Adrenal gland (tissue), 12 donors: ENCODE data around the gene MANEA. TPM values are rescaled to one million over a fixed set of nuclear protein-coding genes. Genes with fewer than 3 reads are reported as not detected.
"Not testable (repeated sequence)": the region's sequence is repeated elsewhere in the genome, so short reads cannot be mapped to it uniquely, and the experiment has no call there.

Source experiments
- DNase-seq, 7 donors: peaks; one replicate each; pipeline ENCODE4 v3.0.0-alpha.2; 2019 to 2020
- H3K27ac ChIP-seq, 5 donors: fragments of 200-600 bp; sonication (generic) in 4 of 5; 1 replicate in 3 of 5; 2 replicates in 2 of 5; pipeline versions ENCODE4 v1.5.1 to v1.8.0; 2016 to 2020; ENCODE audit warnings: mild to moderate bottlenecking in 1 of 5
- H3K27me3 ChIP-seq: fragments of 200-600 bp; 2 replicates; pipeline ENCODE4 v1.8.0; 2021
- H3K36me3 ChIP-seq, 2 donors: fragments of 200-600 bp; replicated peaks in 1 of 2; 1 replicate in 1 of 2; 2 replicates in 1 of 2; pipeline versions ENCODE4 v1.5.1 to v1.8.0; 2018 to 2022
- H3K4me1 ChIP-seq, 2 donors: fragments of 200-600 bp; replicated peaks in 1 of 2; 1 replicate in 1 of 2; 2 replicates in 1 of 2; pipeline versions ENCODE4 v1.5.1 to v1.8.0; 2018 to 2021
- H3K4me3 ChIP-seq, 4 donors: fragments of 200-600 bp; sonication (generic) in 3 of 4; one replicate each; pipeline ENCODE4 v1.5.1; 2016 to 2018
- H3K9me3 ChIP-seq, 3 donors: fragments of 200-600 bp; sonication (generic) in 1 of 3; replicated peaks in 1 of 3; 1 replicate in 2 of 3; 2 replicates in 1 of 3; pipeline versions ENCODE4 v1.5.1 to v1.8.0; 2016 to 2021
- CTCF ChIP-seq, 6 experiments: fragments of 450-650 bp in 4 of 6; fragments of 200-600 bp in 2 of 6; sonication (generic) in 1 of 6; IDR thresholded peaks; 1 replicate in 5 of 6; 2 replicates in 1 of 6; pipeline versions ENCODE4 v1.5.1 to v1.8.0; 2016 to 2021; ENCODE audit warnings: antibody characterized with exemption in 6 of 6, mild to moderate bottlenecking in 2 of 6, moderate library complexity in 1 of 6
- POLR2A ChIP-seq, 2 donors: fragments of 450-650 bp; IDR thresholded peaks; one replicate each; pipeline ENCODE4 v1.6.1; 2017; ENCODE audit warnings: antibody characterized with exemption in 2 of 2, mild to moderate bottlenecking in 2 of 2, moderate library complexity in 1 of 2
- WGBS, 4 donors: extraction: QIAGEN DNeasy Blood & Tissue Kit in 2 of 4; methylation state at CpG; one replicate each; pipeline versions ENCODE4 v1.1.5 to v1.1.7; 2013 to 2017; 5-methylcytosine and 5-hydroxymethylcytosine counted together
- intact Hi-C, 2 donors: fragments of 100-400 bp; cut with DNase I; formaldehyde crosslinking; loops; one replicate each; pipeline versions ENCODE4 v1.14.1 to v1.15.0; 2022 to 2023
- polyA plus RNA-seq, 3 donors: library from polyadenylated mRNA; stranded (reverse); fragments of 200-250 nt in 2 of 3; fragments of 350-450 nt in 1 of 3; fragmentation: Illumina TruSeq in 1 of 3; extraction: RNeasy Lipid Tissue Mini Kit (QIAGEN cat#74804) in 1 of 3; gene quantifications; one replicate each; pipeline ENCODE4 v1.2.3, GENCODE V29; 2013 to 2014
- total RNA-seq, 9 donors: library from RNA; depleted of rRNA in 4 of 9; stranded (reverse); fragments of >200 nt in 4 of 9; fragments of 120-200 nt in 1 of 9; fragmentation: NEBNext Ultra II Directional in 1 of 9; extraction: Animal tissue kit (Norgen Biotek cat#: 25700) in 1 of 9; gene quantifications; one replicate each; pipeline versions ENCODE4 v1.1.0 to v1.2.4, GENCODE V29; 2013 to 2023
- donor health status: healthy with polysubstance abuse.
- donor health status: Bipolar disorder and iron deficiency.
- donor health status: DM: yes; HTN: yes; CAD: no.
- donor health status: DM: no; HTN: no; CAD: no.
- donor health status: DM: no; HTN: no; CAD: no.
- donor health status: DM: yes; HTN: yes; CAD: no.

The MANEA gene
- total and polyA plus RNA-seq, 12 donors: 1.1 to 18.7 (median 10.5) TPM

- Histone ChIP-seq H3K27ac (no peak overlapping the region), H3K4me3 (no peak overlapping the region), H3K9me3 (no peaks in the 10 kb centered on the region), H3K4me1 (peaks cover 0 to 4% of the 10 kb centered on the region in 2 donors), H3K36me3 (no peaks in the 10 kb centered on the region), H3K27me3 (no peaks in the 10 kb centered on the region)
- intact Hi-C loops: no loop called here
- TF ChIP-seq POLR2A (IDR thresholded peaks at IDR 0.05): no peak
- TF ChIP-seq CTCF (IDR thresholded peaks at IDR 0.05): no peak
- no peak for DNase-seq
- 40 to 77% (median 60%) methylated on average over 1 of the region's 1 CpG for WGBS, 4 donors
Observed at GRCh38 chr6:95547043-95547442, 30.3 kb upstream of the MANEA start.

- DNase-seq: no peak
- TF ChIP-seq POLR2A (IDR thresholded peaks at IDR 0.05) (no peak), CTCF (IDR thresholded peaks at IDR 0.05) (no peak)
- 91 to 100% (median 93%) methylated on average over 3 of the region's 3 CpGs for WGBS, 4 donors
- H3K9me3 ChIP-seq: no peaks in the 10 kb centered on the region
- no peaks in the 10 kb centered on the region for H3K27me3 ChIP-seq
- intact Hi-C loops: no loop called here
- H3K36me3 ChIP-seq: no peaks in the 10 kb centered on the region
- H3K27ac ChIP-seq: no peak overlapping the region
- H3K4me1 ChIP-seq: peaks cover 0 to 4% of the 10 kb centered on the region in 2 donors
- no peak overlapping the region for H3K4me3 ChIP-seq
Observed at GRCh38 chr6:95548188-95548786, 29.0 kb upstream of the MANEA start.

- Histone ChIP-seq H3K4me1 (no peaks in the 10 kb centered on the region), H3K27ac (no peak overlapping the region), H3K36me3 (no peaks in the 10 kb centered on the region), H3K27me3 (no peaks in the 10 kb centered on the region), H3K4me3 (no peak overlapping the region), H3K9me3 (no peaks in the 10 kb centered on the region)
- intact Hi-C loops: no loop called here
- TF ChIP-seq CTCF (IDR thresholded peaks at IDR 0.05) (no peak), POLR2A (IDR thresholded peaks at IDR 0.05) (no peak)
- DNase-seq: no peak
- 60 to 70% (median 66%) methylated on average over 5 of the region's 5 CpGs for WGBS, 4 donors
Observed at GRCh38 chr6:95551678-95552324, 25.5 kb upstream of the MANEA start.

GRCh38 chr6:95553880-95554279 lies 23.5 kb upstream of the MANEA start:
- Histone ChIP-seq H3K4me3 (no peak overlapping the region), H3K27me3 (no peaks in the 10 kb centered on the region), H3K9me3 (no peaks in the 10 kb centered on the region), H3K27ac (no peak overlapping the region), H3K4me1 (no peaks in the 10 kb centered on the region), H3K36me3 (no peaks in the 10 kb centered on the region)
- no peak for DNase-seq
- TF ChIP-seq POLR2A (IDR thresholded peaks at IDR 0.05) (no peak), CTCF (IDR thresholded peaks at IDR 0.05) (no peak)
- 57 to 84% (median 67%) methylated on average over 1 of the region's 1 CpG for WGBS, 4 donors
- intact Hi-C loops: no loop called here

GRCh38 chr6:95560956-95561355 lies 16.4 kb upstream of the MANEA start:
- intact Hi-C loops, H3K4me3 ChIP-seq, H3K9me3 ChIP-seq, H3K4me1 ChIP-seq, H3K27ac ChIP-seq, H3K27me3 ChIP-seq, DNase-seq, H3K36me3 ChIP-seq: not testable (repeated sequence)
- 65 to 78% (median 71%) methylated on average over 5 of the region's 5 CpGs for WGBS, 4 donors
